ENCODE results near the gene ICA1L. TPM values are rescaled to one million over a fixed set of nuclear protein-coding genes. Genes with fewer than 3 reads are reported as not detected.
"Not testable (repeated sequence)": the region's sequence is repeated elsewhere in the genome, so short reads cannot be mapped to it uniquely, and the experiment has no call there.

The ICA1L gene
- total RNA-seq (ENCODE audit: unreplicated experiment) = 12.0 TPM
- long read RNA-seq = 0 reads

DNA sequence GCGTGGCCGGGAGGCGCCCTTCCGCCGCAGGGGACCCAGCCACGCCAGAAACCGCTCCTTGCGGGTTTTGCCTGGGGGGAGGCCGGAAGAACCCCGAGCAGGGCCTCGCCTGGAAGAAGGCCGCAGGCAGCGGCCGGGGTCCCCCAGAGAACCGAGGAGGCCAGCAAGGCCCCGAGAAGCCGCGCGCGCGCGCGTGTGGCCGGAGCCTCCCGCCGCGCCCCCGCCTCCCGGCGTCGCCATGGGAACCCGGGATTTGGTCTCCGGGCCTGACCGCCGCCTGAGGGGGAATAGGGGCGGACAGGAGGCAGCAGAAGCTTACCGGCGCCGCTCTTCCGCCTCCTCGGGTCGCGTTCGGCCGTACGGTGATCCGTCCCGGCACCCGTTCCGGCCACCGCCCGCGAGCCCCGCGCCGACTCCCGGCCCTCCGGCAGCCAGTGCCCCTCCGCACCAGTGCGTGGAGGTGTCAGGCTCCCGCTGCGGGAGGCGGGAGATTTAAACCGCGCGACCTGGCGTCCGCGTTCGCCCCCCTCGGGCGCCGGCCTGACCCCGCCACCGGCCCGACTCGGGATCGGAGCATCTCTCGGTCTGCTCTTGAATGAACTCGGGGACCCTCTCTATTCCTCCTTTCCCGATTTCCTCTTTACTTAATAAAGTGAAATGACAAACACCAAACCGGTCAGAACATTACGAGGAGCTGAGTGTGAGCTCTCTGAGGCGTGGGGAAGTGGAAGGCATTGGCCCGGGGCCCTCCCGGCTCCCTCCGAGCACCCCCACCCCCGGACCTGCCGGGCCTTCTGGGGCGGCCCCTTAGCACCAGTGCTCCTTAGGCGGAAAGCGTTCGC lies at the start of gene ICA1L:
Gene ICA1L, minus strand, starts transcription at position 467 of the 842 bp plus-strand sequence. CDS start 42,757 bp downstream, outside the sequence.
- TF ChIP-seq, protein P1, sequence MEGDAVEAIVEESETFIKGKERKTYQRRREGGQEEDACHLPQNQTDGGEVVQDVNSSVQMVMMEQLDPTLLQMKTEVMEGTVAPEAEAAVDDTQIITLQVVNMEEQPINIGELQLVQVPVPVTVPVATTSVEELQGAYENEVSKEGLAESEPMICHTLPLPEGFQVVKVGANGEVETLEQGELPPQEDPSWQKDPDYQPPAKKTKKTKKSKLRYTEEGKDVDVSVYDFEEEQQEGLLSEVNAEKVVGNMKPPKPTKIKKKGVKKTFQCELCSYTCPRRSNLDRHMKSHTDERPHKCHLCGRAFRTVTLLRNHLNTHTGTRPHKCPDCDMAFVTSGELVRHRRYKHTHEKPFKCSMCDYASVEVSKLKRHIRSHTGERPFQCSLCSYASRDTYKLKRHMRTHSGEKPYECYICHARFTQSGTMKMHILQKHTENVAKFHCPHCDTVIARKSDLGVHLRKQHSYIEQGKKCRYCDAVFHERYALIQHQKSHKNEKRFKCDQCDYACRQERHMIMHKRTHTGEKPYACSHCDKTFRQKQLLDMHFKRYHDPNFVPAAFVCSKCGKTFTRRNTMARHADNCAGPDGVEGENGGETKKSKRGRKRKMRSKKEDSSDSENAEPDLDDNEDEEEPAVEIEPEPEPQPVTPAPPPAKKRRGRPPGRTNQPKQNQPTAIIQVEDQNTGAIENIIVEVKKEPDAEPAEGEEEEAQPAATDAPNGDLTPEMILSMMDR (IDR thresholded peaks at IDR 0.05; ENCODE audit: partially characterized antibody, unreplicated experiment) = no peak
- Mint-ChIP-seq H3K27ac (ENCODE audit: unreplicated experiment) (peak within 1 kb of the TSS; percentile 77), H3K9me3 (ENCODE audit: unreplicated experiment) (peaks cover 2% of the 10 kb centered on the region), H3K4me3 (ENCODE audit: unreplicated experiment) (peak within 1 kb of the TSS; percentile 95), H3K4me1 (ENCODE audit: low read depth, unreplicated experiment) (peaks cover 4% of the 10 kb centered on the region), H3K27me3 (ENCODE audit: unreplicated experiment) (peaks cover 2% of the 10 kb centered on the region), H3K36me3 (ENCODE audit: unreplicated experiment) (peaks cover 4% of the 10 kb centered on the region)
- peak; percentile 85 for DNase-seq

GRCh38 chr2:202918860-202919259 lies 47.3 kb upstream of the ICA1L start:
- TF ChIP-seq, protein P1 (IDR thresholded peaks at IDR 0.05; ENCODE audit: partially characterized antibody, unreplicated experiment) = no peak
- H3K36me3 Mint-ChIP-seq (ENCODE audit: unreplicated experiment) = no peaks in the 10 kb centered on the region
- no peaks in the 10 kb centered on the region for H3K4me1 Mint-ChIP-seq (ENCODE audit: low read depth, unreplicated experiment)
- no peaks in the 10 kb centered on the region for H3K9me3 Mint-ChIP-seq (ENCODE audit: unreplicated experiment)
- no peak overlapping the region for H3K27ac Mint-ChIP-seq (ENCODE audit: unreplicated experiment)
- H3K27me3 Mint-ChIP-seq (ENCODE audit: unreplicated experiment) = peaks cover 2% of the 10 kb centered on the region
- no peak overlapping the region for H3K4me3 Mint-ChIP-seq (ENCODE audit: unreplicated experiment)
- DNase-seq = no peak

DNA sequence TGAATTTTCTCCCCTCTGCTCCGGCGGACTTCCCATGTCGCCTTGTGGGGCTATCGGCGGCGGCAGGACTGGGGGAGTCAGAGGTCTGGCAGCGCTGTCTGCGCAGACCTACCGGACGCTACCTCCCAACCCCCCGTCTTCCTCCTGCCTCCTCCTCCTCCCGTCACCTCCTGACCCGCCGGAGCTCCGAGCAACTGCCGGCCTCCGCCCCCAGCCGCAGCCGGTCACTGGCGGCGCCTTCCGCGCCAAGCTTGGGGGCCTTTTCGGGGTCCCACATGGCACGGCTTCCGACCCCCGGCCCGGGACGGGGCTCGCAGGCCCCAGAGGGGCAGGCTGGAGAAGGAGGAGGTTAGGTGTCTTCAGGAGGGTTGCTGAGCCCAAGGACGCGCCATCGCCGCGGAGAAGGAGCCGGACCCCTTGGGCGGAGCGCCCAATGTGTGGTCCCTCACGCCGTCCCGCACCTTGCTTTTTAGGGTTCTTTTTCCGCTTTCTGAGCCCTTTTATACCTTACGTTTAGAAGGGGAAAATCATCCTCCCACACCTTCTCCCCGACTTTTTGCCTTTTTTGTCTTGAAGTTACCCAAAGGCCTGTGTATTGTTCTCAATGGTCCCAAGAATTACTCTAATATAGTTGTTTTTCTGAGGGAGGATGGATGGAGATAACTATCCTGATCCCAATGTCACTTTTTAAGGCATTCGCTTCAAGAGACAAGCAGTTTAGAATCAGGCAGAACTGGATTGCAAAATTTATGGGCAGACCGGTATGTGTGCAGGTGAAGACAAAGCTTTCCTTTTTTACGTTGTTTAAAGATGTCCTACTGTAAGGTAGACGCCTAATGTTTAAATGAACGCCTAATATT lies 41.0 kb upstream of the ICA1L start:
- H3K27me3 Mint-ChIP-seq (ENCODE audit: unreplicated experiment); H3K4me1 Mint-ChIP-seq (ENCODE audit: low read depth, unreplicated experiment); H3K9me3 Mint-ChIP-seq (ENCODE audit: unreplicated experiment); DNase-seq; H3K36me3 Mint-ChIP-seq (ENCODE audit: unreplicated experiment): not testable (repeated sequence)
- H3K27ac Mint-ChIP-seq (ENCODE audit: unreplicated experiment) = peak overlapping the region; percentile 99
- H3K4me3 Mint-ChIP-seq (ENCODE audit: unreplicated experiment) = peak overlapping the region; percentile 99

GRCh38 chr2:202911512-202912341 lies 40.2 kb upstream of the ICA1L start, which contains the start of the genes CARF and WDR12:
CARF (plus strand) TSS chr2:202912275; CDS start chr2:202941903, 29,628 bp downstream.
WDR12 (minus strand) TSS chr2:202911673; CDS start chr2:202911476, 197 bp downstream.
- TF ChIP-seq, protein P1 (IDR thresholded peaks at IDR 0.05; ENCODE audit: partially characterized antibody, unreplicated experiment) = no peak
- Mint-ChIP-seq H3K27me3 (ENCODE audit: unreplicated experiment) (peaks cover 4% of the 10 kb centered on the region), H3K27ac (ENCODE audit: unreplicated experiment) (peak within 1 kb of the TSS; percentile 99), H3K36me3 (ENCODE audit: unreplicated experiment) (no peaks in the 10 kb centered on the region), H3K4me3 (ENCODE audit: unreplicated experiment) (peak within 1 kb of the TSS; percentile 99), H3K4me1 (ENCODE audit: low read depth, unreplicated experiment) (peaks cover 6% of the 10 kb centered on the region), H3K9me3 (ENCODE audit: unreplicated experiment) (peaks cover 8% of the 10 kb centered on the region)
- peak; percentile 92 for DNase-seq

- H3K27ac Mint-ChIP-seq (ENCODE audit: unreplicated experiment) = peak overlapping the region; percentile 97
- no peak for DNase-seq
- peaks cover 8% of the 10 kb centered on the region for H3K9me3 Mint-ChIP-seq (ENCODE audit: unreplicated experiment)
- H3K4me1 Mint-ChIP-seq (ENCODE audit: low read depth, unreplicated experiment) = peaks cover 6% of the 10 kb centered on the region
- peaks cover 4% of the 10 kb centered on the region for H3K27me3 Mint-ChIP-seq (ENCODE audit: unreplicated experiment)
- TF ChIP-seq, protein P1 (IDR thresholded peaks at IDR 0.05; ENCODE audit: partially characterized antibody, unreplicated experiment) = no peak
- no peaks in the 10 kb centered on the region for H3K36me3 Mint-ChIP-seq (ENCODE audit: unreplicated experiment)
- H3K4me3 Mint-ChIP-seq (ENCODE audit: unreplicated experiment) = peak overlapping the region; percentile 99
These were observed 39.6 kb upstream of the ICA1L start for GRCh38 chr2:202911203-202911511.
